Liver (tissue), 9 donors: Measurements from ENCODE around the gene TTC28. TPM values are rescaled to one million over a fixed set of nuclear protein-coding genes. Genes with fewer than 3 reads are reported as not detected.

Experiments used
- DNase-seq: peaks from one replicate; pipeline ENCODE4 v3.0.0-alpha.2; 2017; ENCODE audit warnings: low spot score
- H3K27ac ChIP-seq, 2 donors: one replicate each; pipeline ENCODE4 v1.7.0; 2013; ENCODE audit warnings: inconsistent platforms in 2 of 2, low read length in 2 of 2, control low read depth in 1 of 2, low read depth in 1 of 2, mild to moderate bottlenecking in 1 of 2
- H3K27me3 ChIP-seq, 4 donors: one replicate each; pipeline versions ENCODE4 v1.6.1 to v1.7.0; 2013; ENCODE audit warnings: low read length in 3 of 4, inconsistent platforms in 1 of 4, mild to moderate bottlenecking in 1 of 4, moderate library complexity in 1 of 4; ENCODE audit not compliant: control insufficient read depth in 4 of 4, insufficient read depth in 4 of 4
- H3K36me3 ChIP-seq, 4 donors: one replicate each; pipeline versions ENCODE4 v1.6.1 to v1.7.0; 2013; ENCODE audit warnings: low read length in 3 of 4, mild to moderate bottlenecking in 3 of 4, low read depth in 1 of 4, moderate library complexity in 1 of 4; ENCODE audit not compliant: control insufficient read depth in 4 of 4, insufficient read depth in 3 of 4
- H3K4me1 ChIP-seq, 4 donors: one replicate each; pipeline versions ENCODE4 v1.6.1 to v1.7.0; 2013; ENCODE audit warnings: low read length in 3 of 4, mild to moderate bottlenecking in 3 of 4, moderate library complexity in 1 of 4; ENCODE audit not compliant: control insufficient read depth in 4 of 4, insufficient read depth in 4 of 4
- H3K4me3 ChIP-seq, 3 donors: one replicate each; pipeline versions ENCODE4 v1.6.1 to v1.7.0; 2013; ENCODE audit warnings: low read length in 3 of 3, control low read depth in 1 of 3, low read depth in 1 of 3, mild to moderate bottlenecking in 1 of 3
- H3K9ac ChIP-seq, 2 donors: one replicate each; pipeline ENCODE4 v1.7.0; 2013; ENCODE audit warnings: low read length in 2 of 2, mild to moderate bottlenecking in 2 of 2, moderate library complexity in 2 of 2, control low read depth in 1 of 2, low read depth in 1 of 2
- H3K9me3 ChIP-seq, 4 donors: one replicate each; pipeline versions ENCODE4 v1.6.1 to v1.7.0; 2013; ENCODE audit warnings: low read length in 3 of 4; ENCODE audit not compliant: control insufficient read depth in 4 of 4
- ATF3 ChIP-seq: IDR thresholded peaks from 2 replicates; pipeline ENCODE4 v1.6.1; 2016; ENCODE audit warnings: antibody characterized with exemption
- CTCF ChIP-seq: fragments of 150-350 bp; IDR thresholded peaks from 2 replicates; pipeline ENCODE4 v1.5.1; 2017; ENCODE audit warnings: improper control_type of control experiment, low read depth, low read length; ENCODE audit not compliant: missing input control
- EGR1 ChIP-seq, 2 donors: IDR thresholded peaks; 2 replicates each; pipeline ENCODE4 v1.6.1; 2016 to 2018; ENCODE audit warnings: antibody characterized with exemption in 2 of 2, low read depth in 2 of 2
- FOXA1 ChIP-seq: IDR thresholded peaks from 2 replicates; pipeline ENCODE4 v1.6.1; 2016; ENCODE audit warnings: antibody characterized with exemption
- FOXA2 ChIP-seq: IDR thresholded peaks from 2 replicates; pipeline ENCODE4 v1.6.1; 2016; ENCODE audit warnings: antibody characterized with exemption
- GABPA ChIP-seq, 2 donors: IDR thresholded peaks in 1 of 2; conservative IDR thresholded peaks in 1 of 2; 2 replicates each; pipeline ENCODE4 v1.6.1; 2016; ENCODE audit warnings: antibody characterized with exemption in 2 of 2, mild to moderate bottlenecking in 1 of 2, moderate library complexity in 1 of 2
- HNF4A ChIP-seq, 2 donors: conservative IDR thresholded peaks; 2 replicates each; pipeline ENCODE4 v1.6.1; 2016; ENCODE audit warnings: antibody characterized with exemption in 2 of 2, mild to moderate bottlenecking in 2 of 2
- HNF4G ChIP-seq: IDR thresholded peaks from 2 replicates; pipeline ENCODE4 v1.6.1; 2016; ENCODE audit warnings: antibody characterized with exemption
- JUND ChIP-seq, 2 donors: IDR thresholded peaks; 2 replicates each; pipeline ENCODE4 v1.6.1; 2016; ENCODE audit warnings: antibody characterized with exemption in 2 of 2
- NR2F2 ChIP-seq: IDR thresholded peaks from 2 replicates; pipeline ENCODE4 v1.6.1; 2016; ENCODE audit warnings: antibody characterized with exemption
- RAD21 ChIP-seq, 2 donors: IDR thresholded peaks; 2 replicates each; pipeline ENCODE4 v1.6.1; 2016; ENCODE audit warnings: antibody characterized with exemption in 2 of 2, mild to moderate bottlenecking in 2 of 2
- REST ChIP-seq: IDR thresholded peaks from 2 replicates; pipeline ENCODE4 v1.6.1; 2016; ENCODE audit warnings: antibody characterized with exemption, mild to moderate bottlenecking
- RXRA ChIP-seq, 2 donors: IDR thresholded peaks; 2 replicates each; pipeline ENCODE4 v1.6.1; 2017 to 2018; ENCODE audit warnings: antibody characterized with exemption in 2 of 2, mild to moderate bottlenecking in 1 of 2
- SP1 ChIP-seq: IDR thresholded peaks from 2 replicates; pipeline ENCODE4 v1.6.1; 2018; ENCODE audit warnings: antibody characterized with exemption, mild to moderate bottlenecking
- TAF1 ChIP-seq: conservative IDR thresholded peaks from 2 replicates; pipeline ENCODE4 v1.6.1; 2016; ENCODE audit warnings: antibody characterized with exemption, mild to moderate bottlenecking
- YY1 ChIP-seq: IDR thresholded peaks from 2 replicates; pipeline ENCODE4 v1.6.1; 2016; ENCODE audit warnings: antibody characterized with exemption, mild to moderate bottlenecking
- WGBS: extraction: QIAGEN DNeasy Blood & Tissue Kit; methylation state at CpG from one replicate; pipeline ENCODE4 v1.1.7; 2013; 5-methylcytosine and 5-hydroxymethylcytosine counted together
- polyA plus RNA-seq, 2 donors: library from polyadenylated mRNA; stranded (reverse) in 1 of 2; unstranded in 1 of 2; fragments of 200-250 nt in 1 of 2; fragments of >200 nt in 1 of 2; fragmentation: Nextera tagmentation in 1 of 2; extraction: Ambion mirVana in 1 of 2; gene quantifications; one replicate each; pipeline versions ENCODE4 v1.2.1 to v1.2.3, GENCODE V29; 2013 to 2015
- total RNA-seq, 2 donors: library from RNA; depleted of rRNA; stranded (reverse); fragments of >200 nt; gene quantifications; one replicate each; pipeline ENCODE4 v1.2.3, GENCODE V29; 2014
- TF ChIP-seq, protein P1 (sequence below): IDR thresholded peaks from 2 replicates; pipeline ENCODE4 v1.6.1; 2016; ENCODE audit warnings: antibody characterized with exemption
- TF ChIP-seq, protein P2 (sequence below): IDR thresholded peaks from 2 replicates; pipeline ENCODE4 v1.6.1; 2016; ENCODE audit warnings: antibody characterized with exemption
- donor health status: healthy.
- donor health status: healthy.
- donor health status: healthy.
- donor health status: healthy.
- donor health status: healthy.

Gene TTC28
- total and polyA plus RNA-seq, 4 donors = 4.2 to 19.4 (median 5.9) TPM

- peaks cover 0 to 3% (median 0%) of the 10 kb centered on the region in 4 donors for H3K36me3 ChIP-seq
- TF ChIP-seq GABPA (IDR thresholded peaks at IDR 0.05 in 1 of 2, conservative IDR thresholded peaks at IDR 0.05 in 1 of 2) (no peak), JUND (IDR thresholded peaks at IDR 0.05) (peak in 1 of 2 donors; percentile 23)
- 83% methylated on average over 9 of the region's 9 CpGs for WGBS
- DNase-seq = no peak
- no peak overlapping the region for H3K4me3 ChIP-seq
- H3K27me3 ChIP-seq = no peaks in the 10 kb centered on the region
- H3K4me1 ChIP-seq = peaks cover 0 to 7% (median 2%) of the 10 kb centered on the region in 4 donors
- no peaks in the 10 kb centered on the region for H3K9me3 ChIP-seq
- H3K9ac ChIP-seq = no peak overlapping the region
- H3K27ac ChIP-seq = no peak overlapping the region
Observed at GRCh38 chr22:27972732-27973698, 706.6 kb downstream of the TTC28 start.

GRCh38 chr22:27971926-27972325, 707.7 kb downstream of the TTC28 start:
- H3K4me3 ChIP-seq = no peak overlapping the region

More at GRCh38 chr22:27971926-27972325, 707.7 kb downstream of the TTC28 start:
- no peak overlapping the region for H3K27ac ChIP-seq
- WGBS = 100% methylated on average over 1 of the region's 1 CpG
- TF ChIP-seq CTCF = no peak
- TF ChIP-seq RAD21 (IDR thresholded peaks at IDR 0.05) = no peak
- TF ChIP-seq GABPA (IDR thresholded peaks at IDR 0.05 in 1 of 2, conservative IDR thresholded peaks at IDR 0.05 in 1 of 2) = no peak
- no peak for TF ChIP-seq JUND (IDR thresholded peaks at IDR 0.05)
- no peak for TF ChIP-seq EGR1 (IDR thresholded peaks at IDR 0.05; ENCODE audit: low read depth in 2 of 2)
- TF ChIP-seq FOXA1 = no peak
- no peak for TF ChIP-seq TAF1
- TF ChIP-seq, protein P1, sequence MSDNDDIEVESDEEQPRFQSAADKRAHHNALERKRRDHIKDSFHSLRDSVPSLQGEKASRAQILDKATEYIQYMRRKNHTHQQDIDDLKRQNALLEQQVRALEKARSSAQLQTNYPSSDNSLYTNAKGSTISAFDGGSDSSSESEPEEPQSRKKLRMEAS = no peak
- no peak for TF ChIP-seq YY1
- no peak for TF ChIP-seq HNF4G
- no peak for TF ChIP-seq NR2F2
- TF ChIP-seq ATF3 = no peak
- TF ChIP-seq SP1 = no peak
- no peak for TF ChIP-seq REST
- TF ChIP-seq, protein P2, sequence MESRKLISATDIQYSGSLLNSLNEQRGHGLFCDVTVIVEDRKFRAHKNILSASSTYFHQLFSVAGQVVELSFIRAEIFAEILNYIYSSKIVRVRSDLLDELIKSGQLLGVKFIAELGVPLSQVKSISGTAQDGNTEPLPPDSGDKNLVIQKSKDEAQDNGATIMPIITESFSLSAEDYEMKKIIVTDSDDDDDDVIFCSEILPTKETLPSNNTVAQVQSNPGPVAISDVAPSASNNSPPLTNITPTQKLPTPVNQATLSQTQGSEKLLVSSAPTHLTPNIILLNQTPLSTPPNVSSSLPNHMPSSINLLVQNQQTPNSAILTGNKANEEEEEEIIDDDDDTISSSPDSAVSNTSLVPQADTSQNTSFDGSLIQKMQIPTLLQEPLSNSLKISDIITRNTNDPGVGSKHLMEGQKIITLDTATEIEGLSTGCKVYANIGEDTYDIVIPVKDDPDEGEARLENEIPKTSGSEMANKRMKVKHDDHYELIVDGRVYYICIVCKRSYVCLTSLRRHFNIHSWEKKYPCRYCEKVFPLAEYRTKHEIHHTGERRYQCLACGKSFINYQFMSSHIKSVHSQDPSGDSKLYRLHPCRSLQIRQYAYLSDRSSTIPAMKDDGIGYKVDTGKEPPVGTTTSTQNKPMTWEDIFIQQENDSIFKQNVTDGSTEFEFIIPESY = no peak
- no peak for TF ChIP-seq RXRA (IDR thresholded peaks at IDR 0.05)
- TF ChIP-seq HNF4A (conservative IDR thresholded peaks at IDR 0.05) = no peak
- TF ChIP-seq FOXA2 = no peak
- DNase-seq = no peak
- peaks cover 0 to 3% (median 0%) of the 10 kb centered on the region in 4 donors for H3K36me3 ChIP-seq
- H3K9me3 ChIP-seq = no peaks in the 10 kb centered on the region
- no peak overlapping the region for H3K9ac ChIP-seq
- peaks cover 0 to 7% (median 2%) of the 10 kb centered on the region in 4 donors for H3K4me1 ChIP-seq
- no peaks in the 10 kb centered on the region for H3K27me3 ChIP-seq
